BJ (cell line): ENCODE results near the gene KCNAB1. TPM values are rescaled to one million over a fixed set of nuclear protein-coding genes. Genes with fewer than 3 reads are reported as not detected.

ENCODE experiments used
- CTCF ChIA-PET: fragments of 350-600 bp; formaldehyde crosslinking; extraction: SDS; loops from one replicate; lab custom pipeline; 2021; ENCODE audit warnings: antibody characterized with exemption, inconsistent platforms; lab: Yijun Ruan, JAX
- POLR2A ChIA-PET: fragments of 300-600 bp; sonication (Branson Sonifier 250); formaldehyde crosslinking; extraction: SDS; loops from one replicate; lab custom pipeline; 2021; ENCODE audit warnings: antibody characterized with exemption; lab: Charles Lee
- DNase-seq: peaks from one replicate; pipeline ENCODE4 v3.0.0-alpha.2; 2011; ENCODE audit warnings: low read depth
- H3K27me3 ChIP-seq: 2 replicates; pipeline ENCODE4 v1.6.0; 2011; ENCODE audit warnings: low read length; ENCODE audit not compliant: control insufficient read depth, insufficient read depth
- H3K36me3 ChIP-seq: 2 replicates; pipeline ENCODE4 v1.5.1; 2011; ENCODE audit warnings: low read length; ENCODE audit not compliant: control insufficient read depth, insufficient read depth
- H3K4me3 ChIP-seq: 2 replicates; pipeline ENCODE4 v1.5.1; 2011; ENCODE audit warnings: low read depth, mild to moderate bottlenecking, control low read depth, low read length
- CTCF ChIP-seq: IDR thresholded peaks from 2 replicates; pipeline ENCODE4 v1.5.1; 2011; ENCODE audit warnings: low read depth, mild to moderate bottlenecking, control low read depth, inconsistent platforms, low read length, moderate library complexity; ENCODE audit not compliant: insufficient read depth
- polyA plus RNA-seq: library from polyadenylated mRNA; depleted of rRNA; stranded (reverse); fragments of >200 nt; gene quantifications from 2 replicates; pipeline ENCODE4 v1.2.3, GENCODE V29; 2011

Gene KCNAB1
- polyA plus RNA-seq, 1 experiment = not detected

GRCh38 chr3:156256256-156256655 is 135.9 kb downstream of the KCNAB1 start:
- Histone ChIP-seq H3K4me3 (no peak overlapping the region), H3K27me3 (no peaks in the 10 kb centered on the region), H3K36me3 (no peaks in the 10 kb centered on the region)
- POLR2A ChIA-PET = interaction anchor here (0.7 kb wide), 1 partner anchor 26 kb away, joined by 3 read pairs; no protein-coding TSS in a partner anchor
- CTCF ChIA-PET = no interaction called here
- no peak for TF ChIP-seq CTCF
- DNase-seq = no peak

GRCh38 chr3:156256945-156257344 is 136.6 kb downstream of the KCNAB1 start:
- no peak for DNase-seq

GRCh38 chr3:156258301-156258700 is 137.9 kb downstream of the KCNAB1 start:
- Histone ChIP-seq H3K36me3 (no peaks in the 10 kb centered on the region), H3K4me3 (no peak overlapping the region), H3K27me3 (no peaks in the 10 kb centered on the region)
- CTCF ChIA-PET = no interaction called here
- no peak for TF ChIP-seq CTCF
- no peak for DNase-seq
- POLR2A ChIA-PET = no interaction called here

More at GRCh38 chr3:156256945-156257344, 136.6 kb downstream of the KCNAB1 start:
- CTCF ChIA-PET = no interaction called here
- Histone ChIP-seq H3K27me3 (no peaks in the 10 kb centered on the region), H3K4me3 (no peak overlapping the region), H3K36me3 (no peaks in the 10 kb centered on the region)
- no peak for TF ChIP-seq CTCF
- POLR2A ChIA-PET = no interaction called here

- POLR2A ChIA-PET = no interaction called here
- DNase-seq = no peak
- TF ChIP-seq CTCF = no peak
- Histone ChIP-seq H3K27me3 (no peaks in the 10 kb centered on the region), H3K4me3 (no peak overlapping the region), H3K36me3 (no peaks in the 10 kb centered on the region)
- CTCF ChIA-PET = no interaction called here
These were observed 139.5 kb downstream of the KCNAB1 start for GRCh38 chr3:156259896-156260295.

GRCh38 chr3:156260331-156260730 is 140.0 kb downstream of the KCNAB1 start:
- ChIA-PET CTCF (no interaction called here), POLR2A (no interaction called here)
- Histone ChIP-seq H3K4me3 (no peak overlapping the region), H3K36me3 (no peaks in the 10 kb centered on the region), H3K27me3 (no peaks in the 10 kb centered on the region)
- no peak for DNase-seq
- TF ChIP-seq CTCF = no peak
